Testis (tissue), 2 donors: Measurements from ENCODE around the gene SPIRE2.

Source experiments
- POLR2A ChIP-seq: fragments of 450-650 bp; IDR thresholded peaks from one replicate; pipeline ENCODE4 v1.6.1; 2017; ENCODE audit warnings: antibody characterized with exemption, mild to moderate bottlenecking, moderate library complexity
- TF ChIP-seq, protein P1 (sequence below), 3 experiments: fragments of 450-650 bp in 2 of 3; fragments of 200-600 bp in 1 of 3; sonication (generic) in 1 of 3; IDR thresholded peaks; one replicate each; pipeline ENCODE4 v1.5.1; 2016 to 2019; ENCODE audit warnings: antibody characterized with exemption in 3 of 3, mild to moderate bottlenecking in 2 of 3, moderate library complexity in 1 of 3

DNA sequence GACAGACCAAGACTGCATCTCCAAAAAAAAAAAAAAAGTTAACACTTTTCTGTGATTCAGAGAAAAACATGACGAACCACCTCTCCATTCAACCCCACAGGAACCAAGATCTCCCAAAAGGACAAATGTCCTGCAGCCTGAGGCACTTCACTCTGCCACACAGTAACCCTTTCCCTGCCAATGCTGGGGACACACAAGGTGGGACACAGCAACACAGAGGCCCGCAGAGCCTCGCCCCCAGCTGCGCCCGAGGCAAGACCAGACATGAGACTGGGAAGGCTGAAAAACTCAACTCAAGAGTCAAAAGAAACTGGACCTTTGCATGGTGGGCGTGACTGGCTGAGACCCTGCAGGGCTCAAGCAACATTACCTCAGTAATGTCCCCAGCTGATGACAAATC is 45.8 kb upstream of the SPIRE2 start:
- TF ChIP-seq, protein P1, sequence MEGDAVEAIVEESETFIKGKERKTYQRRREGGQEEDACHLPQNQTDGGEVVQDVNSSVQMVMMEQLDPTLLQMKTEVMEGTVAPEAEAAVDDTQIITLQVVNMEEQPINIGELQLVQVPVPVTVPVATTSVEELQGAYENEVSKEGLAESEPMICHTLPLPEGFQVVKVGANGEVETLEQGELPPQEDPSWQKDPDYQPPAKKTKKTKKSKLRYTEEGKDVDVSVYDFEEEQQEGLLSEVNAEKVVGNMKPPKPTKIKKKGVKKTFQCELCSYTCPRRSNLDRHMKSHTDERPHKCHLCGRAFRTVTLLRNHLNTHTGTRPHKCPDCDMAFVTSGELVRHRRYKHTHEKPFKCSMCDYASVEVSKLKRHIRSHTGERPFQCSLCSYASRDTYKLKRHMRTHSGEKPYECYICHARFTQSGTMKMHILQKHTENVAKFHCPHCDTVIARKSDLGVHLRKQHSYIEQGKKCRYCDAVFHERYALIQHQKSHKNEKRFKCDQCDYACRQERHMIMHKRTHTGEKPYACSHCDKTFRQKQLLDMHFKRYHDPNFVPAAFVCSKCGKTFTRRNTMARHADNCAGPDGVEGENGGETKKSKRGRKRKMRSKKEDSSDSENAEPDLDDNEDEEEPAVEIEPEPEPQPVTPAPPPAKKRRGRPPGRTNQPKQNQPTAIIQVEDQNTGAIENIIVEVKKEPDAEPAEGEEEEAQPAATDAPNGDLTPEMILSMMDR (IDR thresholded peaks at IDR 0.05) = no peak
- TF ChIP-seq POLR2A = no peak
